ENCODE results near the gene PTPRS. TPM values are rescaled to one million over a fixed set of nuclear protein-coding genes. Genes with fewer than 3 reads are reported as not detected.

PTPRS gene
- polyA plus RNA-seq, 1 donor from 2014 or later: 0.86 TPM

- peaks cover 3% of the 10 kb centered on the region for H3K36me3 Mint-ChIP-seq
- no peak overlapping the region for H3K27ac Mint-ChIP-seq
- no peak overlapping the region for H3K4me3 Mint-ChIP-seq
- no peaks in the 10 kb centered on the region for H3K9me3 Mint-ChIP-seq
- H3K27me3 Mint-ChIP-seq: peaks cover 2% of the 10 kb centered on the region
- peaks cover 4% of the 10 kb centered on the region in 3 donors for H3K4me1 Mint-ChIP-seq
Observed at GRCh38 chr19:5314907-5315298, 25.7 kb downstream of the PTPRS start.

- Mint-ChIP-seq H3K4me3 (no peak overlapping the region), H3K27me3 (peaks cover 2% of the 10 kb centered on the region), H3K9me3 (no peaks in the 10 kb centered on the region), H3K4me1 (peaks cover 4% of the 10 kb centered on the region in 3 donors), H3K36me3 (peaks cover 3% of the 10 kb centered on the region), H3K27ac (no peak overlapping the region)
Observed at GRCh38 chr19:5314012-5314906, 26.4 kb downstream of the PTPRS start.

GRCh38 chr19:5313307-5313706 is 27.3 kb downstream of the PTPRS start:
- H3K9me3 Mint-ChIP-seq: no peaks in the 10 kb centered on the region
- peaks cover 2% of the 10 kb centered on the region for H3K27me3 Mint-ChIP-seq
- peak overlapping the region in 2 of 3 donors; percentile 55 to 65 for H3K27ac Mint-ChIP-seq
- peaks cover 4% of the 10 kb centered on the region in 3 donors for H3K4me1 Mint-ChIP-seq
- H3K4me3 Mint-ChIP-seq: peak overlapping the region in 1 of 4 donors; percentile 58
- H3K36me3 Mint-ChIP-seq: peaks cover 3% of the 10 kb centered on the region

DNA sequence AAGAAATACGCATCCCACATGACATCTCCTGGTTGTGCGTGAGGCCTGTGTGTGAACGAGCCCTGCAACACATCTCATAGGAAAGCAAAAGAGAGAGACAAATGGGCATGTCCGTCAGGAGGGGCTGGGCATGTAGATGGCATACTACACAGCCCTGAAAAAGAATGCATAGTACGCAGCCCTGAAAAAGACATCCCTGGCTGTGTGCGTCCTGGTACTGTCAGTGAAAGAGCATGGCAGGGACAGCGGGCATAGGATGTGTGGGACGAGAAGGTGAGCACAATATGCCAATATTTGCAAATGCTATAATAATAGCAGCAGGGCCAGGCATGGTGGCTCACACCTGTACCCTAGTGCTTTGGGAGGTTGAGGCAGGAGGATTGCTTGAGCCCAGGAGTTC is 28.6 kb downstream of the PTPRS start:
- Mint-ChIP-seq H3K4me3 (no peak overlapping the region), H3K27ac (peak overlapping the region in 1 of 3 donors; percentile 65), H3K27me3 (peaks cover 2% of the 10 kb centered on the region), H3K4me1 (peaks cover 4% of the 10 kb centered on the region in 3 donors), H3K9me3 (no peaks in the 10 kb centered on the region), H3K36me3 (peaks cover 3% of the 10 kb centered on the region)

GRCh38 chr19:5309438-5310204 is 31.0 kb downstream of the PTPRS start:
- Mint-ChIP-seq H3K27ac (peak overlapping the region in 1 of 3 donors; percentile 88), H3K4me1 (peaks cover 4 to 5% (median 4%) of the 10 kb centered on the region in 3 donors), H3K4me3 (no peak overlapping the region), H3K27me3 (peaks cover 2% of the 10 kb centered on the region), H3K36me3 (peaks cover 3% of the 10 kb centered on the region), H3K9me3 (no peaks in the 10 kb centered on the region)

GRCh38 chr19:5308451-5309437 is 31.9 kb downstream of the PTPRS start:
- H3K4me1 Mint-ChIP-seq: peaks cover 4 to 6% (median 4%) of the 10 kb centered on the region in 3 donors
- peaks cover 3% of the 10 kb centered on the region for H3K36me3 Mint-ChIP-seq
- peaks cover 2% of the 10 kb centered on the region for H3K27me3 Mint-ChIP-seq
- no peaks in the 10 kb centered on the region for H3K9me3 Mint-ChIP-seq
- H3K27ac Mint-ChIP-seq: no peak overlapping the region
- no peak overlapping the region for H3K4me3 Mint-ChIP-seq

GRCh38 chr19:5307655-5308054 is 33.0 kb downstream of the PTPRS start:
- Mint-ChIP-seq H3K27me3 (peaks cover 1% of the 10 kb centered on the region), H3K4me3 (no peak overlapping the region), H3K9me3 (no peaks in the 10 kb centered on the region), H3K27ac (no peak overlapping the region), H3K36me3 (peaks cover 3% of the 10 kb centered on the region), H3K4me1 (peaks cover 0 to 2% (median 0%) of the 10 kb centered on the region in 3 donors)

DNA sequence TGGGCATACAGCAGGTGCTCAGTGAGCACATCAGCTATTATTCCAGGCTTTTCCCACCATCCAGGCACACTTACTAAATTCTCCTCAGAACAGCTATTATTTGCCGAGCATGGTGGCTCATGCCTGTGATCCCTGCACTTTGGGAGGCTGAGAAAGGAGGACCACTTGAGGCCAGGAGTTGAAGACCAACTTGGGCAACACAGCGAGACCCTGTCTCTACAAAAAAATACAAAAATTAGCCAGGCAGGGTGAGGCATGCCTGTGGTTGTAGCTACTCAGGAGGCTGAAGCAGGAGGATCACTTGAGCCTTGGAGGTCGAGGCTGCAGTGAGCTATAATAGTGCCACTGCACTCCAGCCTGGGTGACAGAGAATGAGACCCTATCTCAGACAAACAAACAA is 35.4 kb downstream of the PTPRS start:
- H3K9me3 Mint-ChIP-seq: no peaks in the 10 kb centered on the region
- peaks cover 0 to 2% (median 0%) of the 10 kb centered on the region in 3 donors for H3K4me1 Mint-ChIP-seq
- H3K27ac Mint-ChIP-seq: no peak overlapping the region
- H3K36me3 Mint-ChIP-seq: no peaks in the 10 kb centered on the region
- no peak overlapping the region for H3K4me3 Mint-ChIP-seq
- no peaks in the 10 kb centered on the region for H3K27me3 Mint-ChIP-seq

DNA sequence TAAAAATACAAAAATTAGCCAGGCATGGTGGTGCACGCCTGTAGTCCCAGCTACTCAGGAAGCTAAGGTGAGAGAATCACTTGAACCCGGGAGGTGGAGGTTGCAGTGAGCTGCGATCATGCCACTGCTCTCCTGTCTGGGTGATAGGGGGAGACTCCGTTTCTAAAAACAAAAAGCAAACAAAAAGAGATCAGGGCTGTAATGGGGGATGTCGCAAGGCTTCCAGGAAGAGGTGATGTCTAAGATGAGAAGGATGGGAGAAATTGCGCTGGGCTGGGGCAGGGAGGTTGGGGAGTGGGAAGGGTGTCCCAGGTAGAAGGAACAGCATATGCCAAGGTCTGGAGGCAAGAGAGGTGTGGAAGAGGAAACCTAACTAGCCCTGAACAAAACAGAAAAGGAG is 36.1 kb downstream of the PTPRS start:
- Mint-ChIP-seq H3K27me3 (no peaks in the 10 kb centered on the region), H3K27ac (no peak overlapping the region), H3K4me1 (peaks cover 0 to 2% (median 0%) of the 10 kb centered on the region in 3 donors), H3K36me3 (no peaks in the 10 kb centered on the region), H3K4me3 (no peak overlapping the region), H3K9me3 (peaks cover 0 to under 1% (median 0%) of the 10 kb centered on the region in 3 donors)

GRCh38 chr19:5303208-5303607 is 37.4 kb downstream of the PTPRS start:
- H3K27me3 Mint-ChIP-seq: peaks cover 3% of the 10 kb centered on the region
- peaks cover 0 to 6% (median 0%) of the 10 kb centered on the region in 3 donors for H3K9me3 Mint-ChIP-seq
- H3K36me3 Mint-ChIP-seq: no peaks in the 10 kb centered on the region
- peak overlapping the region in 2 of 3 donors; percentile 40 to 53 for H3K27ac Mint-ChIP-seq
- peaks cover 0 to 2% (median 0%) of the 10 kb centered on the region in 3 donors for H3K4me1 Mint-ChIP-seq
- H3K4me3 Mint-ChIP-seq: no peak overlapping the region

GRCh38 chr19:5302396-5302795 is 38.2 kb downstream of the PTPRS start:
- H3K36me3 Mint-ChIP-seq: no peaks in the 10 kb centered on the region
- no peak overlapping the region for H3K27ac Mint-ChIP-seq
- peaks cover 0 to 7% (median 0%) of the 10 kb centered on the region in 3 donors for H3K9me3 Mint-ChIP-seq
- peaks cover 0 to 2% (median 0%) of the 10 kb centered on the region in 3 donors for H3K4me1 Mint-ChIP-seq
- H3K4me3 Mint-ChIP-seq: no peak overlapping the region
- H3K27me3 Mint-ChIP-seq: peaks cover 3% of the 10 kb centered on the region

DNA sequence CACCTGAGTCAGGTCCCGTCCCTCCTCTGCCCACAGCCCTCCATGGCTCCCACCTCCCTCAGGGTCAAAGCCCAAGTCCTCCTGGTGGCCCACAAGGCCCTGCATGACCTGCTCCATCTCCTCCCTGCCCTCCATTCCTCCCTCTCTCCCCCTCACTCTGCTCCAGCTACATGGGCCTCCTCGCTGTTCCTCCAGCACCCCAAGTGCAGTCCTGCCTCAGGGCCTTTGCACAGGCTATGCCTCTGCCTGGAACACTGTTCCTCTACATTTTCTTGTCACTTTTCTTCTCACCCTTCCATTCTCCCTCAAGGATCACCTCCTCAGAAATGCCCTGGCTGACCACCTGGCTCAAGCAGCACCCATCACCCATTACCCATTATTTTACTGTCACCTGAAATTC is 41.5 kb downstream of the PTPRS start:
- Mint-ChIP-seq H3K27ac (no peak overlapping the region), H3K4me3 (peak overlapping the region in 1 of 4 donors; percentile 33), H3K36me3 (peaks cover 2% of the 10 kb centered on the region), H3K9me3 (peaks cover 0 to 7% (median 0%) of the 10 kb centered on the region in 3 donors), H3K4me1 (no peaks in the 10 kb centered on the region), H3K27me3 (peaks cover 3% of the 10 kb centered on the region)

- Mint-ChIP-seq H3K9me3 (peaks cover 0 to 7% (median 0%) of the 10 kb centered on the region in 3 donors), H3K27me3 (peaks cover 3% of the 10 kb centered on the region), H3K4me1 (no peaks in the 10 kb centered on the region), H3K27ac (no peak overlapping the region), H3K4me3 (peak overlapping the region in 1 of 4 donors; percentile 47), H3K36me3 (peaks cover 2% of the 10 kb centered on the region)
Observed at GRCh38 chr19:5298471-5298901, 42.1 kb downstream of the PTPRS start.

GRCh38 chr19:5297272-5297669 is 43.3 kb downstream of the PTPRS start:
- peaks cover 0 to 2% (median 0%) of the 10 kb centered on the region in 3 donors for H3K4me1 Mint-ChIP-seq
- peak overlapping the region in 1 of 3 donors; percentile 82 for H3K27ac Mint-ChIP-seq
- peak overlapping the region in 1 of 4 donors; percentile 23 for H3K4me3 Mint-ChIP-seq

More at GRCh38 chr19:5297272-5297669, 43.3 kb downstream of the PTPRS start:
- peaks cover 2% of the 10 kb centered on the region for H3K36me3 Mint-ChIP-seq
- peaks cover 5% of the 10 kb centered on the region for H3K27me3 Mint-ChIP-seq
- H3K9me3 Mint-ChIP-seq: peaks cover 0 to 7% (median 0%) of the 10 kb centered on the region in 3 donors
